Astrocyte (in vitro differentiated cells and primary cell): ENCODE data around the gene ACOX3. TPM values are rescaled to one million over a fixed set of nuclear protein-coding genes. Genes with fewer than 3 reads are reported as not detected.
"Not testable (repeated sequence)": the region's sequence is repeated elsewhere in the genome, so short reads cannot be mapped to it uniquely, and the experiment has no call there.

Experiments used
- DNase-seq: peaks from one replicate; pipeline ENCODE4 v3.0.0-alpha.2; 2010; ENCODE audit warnings: low read depth
- FAIRE-seq: peaks from 2 replicates; lab custom pipeline; 2011; peaks lifted over from hg19 to GRCh38; lab: Jason Lieb, UNC
- H2AFZ ChIP-seq: 2 replicates; pipeline ENCODE4 v1.6.0; 2012; ENCODE audit warnings: low read depth, low read length, inconsistent platforms
- H3K27ac ChIP-seq: 2 replicates; pipeline ENCODE4 v1.5.1; 2011; ENCODE audit warnings: low read depth, low read length, inconsistent platforms
- H3K27me3 ChIP-seq: 2 replicates; pipeline ENCODE4 v1.6.0; 2011; ENCODE audit warnings: low read length, inconsistent platforms; ENCODE audit not compliant: insufficient read depth
- H3K36me3 ChIP-seq: 2 replicates; pipeline ENCODE4 v1.5.1; 2011; ENCODE audit warnings: low read length, inconsistent platforms; ENCODE audit not compliant: insufficient read depth
- H3K4me1 ChIP-seq: 2 replicates; pipeline ENCODE4 v1.5.1; 2011; ENCODE audit warnings: low read length, inconsistent platforms; ENCODE audit not compliant: insufficient read depth
- H3K4me2 ChIP-seq: 2 replicates; pipeline ENCODE4 v1.6.0; 2012; ENCODE audit warnings: low read length, inconsistent platforms
- H3K4me3 ChIP-seq: 2 replicates; pipeline ENCODE4 v1.5.1; 2011; ENCODE audit warnings: low read depth, mild to moderate bottlenecking, low read length, inconsistent platforms; ENCODE audit not compliant: insufficient read depth
- H3K79me2 ChIP-seq: 2 replicates; pipeline ENCODE4 v1.6.0; 2012; ENCODE audit warnings: mild to moderate bottlenecking, low read length, inconsistent platforms; ENCODE audit not compliant: insufficient read depth
- H3K9ac ChIP-seq: 2 replicates; pipeline ENCODE4 v1.6.0; 2012; ENCODE audit warnings: mild to moderate bottlenecking, low read length, inconsistent platforms
- H3K9me3 ChIP-seq: 2 replicates; pipeline ENCODE4 v1.5.1; 2012; ENCODE audit warnings: low read depth, mild to moderate bottlenecking, low read length, inconsistent platforms; ENCODE audit not compliant: insufficient read depth
- H4K20me1 ChIP-seq: 2 replicates; pipeline ENCODE4 v1.6.0; 2012; ENCODE audit warnings: low read length, inconsistent platforms; ENCODE audit not compliant: insufficient read depth
- H3K27ac Mint-ChIP-seq: one replicate; pipeline ENCODE4 v1.8.0; 2021; ENCODE audit warnings: mild to moderate bottlenecking, mixed read lengths; ENCODE audit not compliant: unreplicated experiment
- H3K27me3 Mint-ChIP-seq: one replicate; pipeline ENCODE4 v1.8.0; 2021; ENCODE audit warnings: low read depth, mixed read lengths; ENCODE audit not compliant: unreplicated experiment
- H3K36me3 Mint-ChIP-seq: one replicate; pipeline ENCODE4 v1.8.0; 2021; ENCODE audit warnings: low read depth, mixed read lengths; ENCODE audit not compliant: unreplicated experiment
- H3K4me1 Mint-ChIP-seq: one replicate; pipeline ENCODE4 v1.8.0; 2021; ENCODE audit warnings: low read depth, mixed read lengths; ENCODE audit not compliant: unreplicated experiment
- H3K4me3 Mint-ChIP-seq: one replicate; pipeline ENCODE4 v1.8.0; 2021; ENCODE audit warnings: mild to moderate bottlenecking, moderate library complexity, mixed read lengths; ENCODE audit not compliant: unreplicated experiment
- H3K9me3 Mint-ChIP-seq: one replicate; pipeline ENCODE4 v1.8.0; 2021; ENCODE audit warnings: mild to moderate bottlenecking, mixed read lengths; ENCODE audit not compliant: unreplicated experiment
- CTCF ChIP-seq: IDR thresholded peaks from 2 replicates; pipeline ENCODE4 v1.5.1; 2011; ENCODE audit warnings: low read depth, mild to moderate bottlenecking, inconsistent platforms, low read length, moderate library complexity; ENCODE audit not compliant: insufficient read depth
- EZH2 ChIP-seq: IDR thresholded peaks from 2 replicates; pipeline ENCODE4 v1.6.1; 2012; ENCODE audit warnings: mild to moderate bottlenecking, low read length, inconsistent platforms; ENCODE audit not compliant: insufficient read depth
- total RNA-seq: library from RNA; stranded (reverse); gene quantifications from 2 replicates; pipeline ENCODE4 v1.2.1, GENCODE V29; 2021

Gene ACOX3
- total RNA-seq, 1 donor from 2014 or later: 45.6 TPM

GRCh38 chr4:8407316-8407715 is 33.2 kb downstream of the ACOX3 start:
- H4K20me1 ChIP-seq: peaks cover 54% of the 10 kb centered on the region
- H3K4me1 Mint-ChIP-seq: peaks cover 9% of the 10 kb centered on the region
- H3K27me3 ChIP-seq: no peaks in the 10 kb centered on the region
- no peak overlapping the region for H3K4me3 Mint-ChIP-seq
- no peak overlapping the region for H3K4me2 ChIP-seq
- peaks cover 43% of the 10 kb centered on the region for H3K36me3 Mint-ChIP-seq
- no peaks in the 10 kb centered on the region for H3K27me3 Mint-ChIP-seq
- H3K9ac ChIP-seq: no peak overlapping the region
- H2AFZ ChIP-seq: no peak overlapping the region
- no peaks in the 10 kb centered on the region for H3K36me3 ChIP-seq
- no peaks in the 10 kb centered on the region for H3K79me2 ChIP-seq
- H3K4me3 ChIP-seq: no peak overlapping the region
- H3K27ac ChIP-seq: no peak overlapping the region
- no peak for TF ChIP-seq CTCF
- no peak for TF ChIP-seq EZH2
- no peaks in the 10 kb centered on the region for H3K4me1 ChIP-seq
- no peak overlapping the region for H3K27ac Mint-ChIP-seq
- DNase-seq: no peak
- H3K9me3 Mint-ChIP-seq: no peaks in the 10 kb centered on the region
- no peaks in the 10 kb centered on the region for H3K9me3 ChIP-seq
- FAIRE-seq: no peak

- not testable (repeated sequence) for H3K27me3 Mint-ChIP-seq, H3K4me1 Mint-ChIP-seq, H3K36me3 ChIP-seq, H3K27ac ChIP-seq, H3K4me2 ChIP-seq, H3K9me3 ChIP-seq, H3K9me3 Mint-ChIP-seq, H3K27me3 ChIP-seq, DNase-seq, H3K4me3 ChIP-seq, H3K9ac ChIP-seq, FAIRE-seq, H3K79me2 ChIP-seq, H3K4me3 Mint-ChIP-seq, H3K27ac Mint-ChIP-seq, H3K4me1 ChIP-seq, H2AFZ ChIP-seq
- TF ChIP-seq CTCF: peak; percentile 24
- H4K20me1 ChIP-seq: peaks cover 52% of the 10 kb centered on the region
- peaks cover 41% of the 10 kb centered on the region for H3K36me3 Mint-ChIP-seq
Measured at GRCh38 chr4:8406887-8407286, 33.6 kb downstream of the ACOX3 start.

GRCh38 chr4:8405516-8405875 is 35.0 kb downstream of the ACOX3 start:
- no peaks in the 10 kb centered on the region for H3K27me3 Mint-ChIP-seq
- H3K4me2 ChIP-seq: no peak overlapping the region
- no peak overlapping the region for H3K4me3 Mint-ChIP-seq
- peaks cover 32% of the 10 kb centered on the region for H3K36me3 Mint-ChIP-seq
- H3K9me3 Mint-ChIP-seq: no peaks in the 10 kb centered on the region
- H3K36me3 ChIP-seq: no peaks in the 10 kb centered on the region
- no peak overlapping the region for H2AFZ ChIP-seq
- H3K27ac Mint-ChIP-seq: no peak overlapping the region
- H3K4me1 ChIP-seq: no peaks in the 10 kb centered on the region
- peaks cover 50% of the 10 kb centered on the region for H4K20me1 ChIP-seq
- no peak for TF ChIP-seq EZH2
- no peak for TF ChIP-seq CTCF
- H3K4me1 Mint-ChIP-seq: peaks cover 9% of the 10 kb centered on the region
- H3K27ac ChIP-seq: no peak overlapping the region
- H3K79me2 ChIP-seq: no peaks in the 10 kb centered on the region
- DNase-seq: no peak
- no peaks in the 10 kb centered on the region for H3K27me3 ChIP-seq
- no peak overlapping the region for H3K4me3 ChIP-seq
- H3K9ac ChIP-seq: no peak overlapping the region
- FAIRE-seq: no peak
- H3K9me3 ChIP-seq: no peaks in the 10 kb centered on the region
